ENCODE data around the gene ADM5.

The ADM5 gene

GRCh38 chr19:49689133-49690078 is at the start of gene ADM5:
TSS of gene ADM5 (plus strand) at chr19:49689594. CDS start at chr19:49689838, 244 bp downstream.
- peak; percentile 79 for DNase-seq (ENCODE audit: low spot score)

GRCh38 chr19:49640113-49640898 is 49.1 kb upstream of the ADM5 start, which contains the start of gene RRAS:
TSS of gene RRAS (minus strand) at chr19:49640143. CDS start at chr19:49640098, 45 bp downstream.
- DNase-seq (ENCODE audit: low spot score) = peak; percentile 99

- DNase-seq (ENCODE audit: low spot score) = peak; percentile 99
Observed at GRCh38 chr19:49641688-49642491, 47.5 kb upstream of the ADM5 start, which contains the start of gene SCAF1. TSS of gene SCAF1 (plus strand) at chr19:49642209. CDS start at chr19:49645027, 2,818 bp downstream.

- no peak for DNase-seq (ENCODE audit: low spot score)
Observed at GRCh38 chr19:49642492-49643035, 46.8 kb upstream of the ADM5 start.

GRCh38 chr19:49643466-49643865 is 45.9 kb upstream of the ADM5 start:
- DNase-seq (ENCODE audit: low spot score) = no peak

GRCh38 chr19:49645592-49645991 is 43.8 kb upstream of the ADM5 start:
- no peak for DNase-seq (ENCODE audit: low spot score)

GRCh38 chr19:49645995-49646394 is 43.4 kb upstream of the ADM5 start:
- no peak for DNase-seq (ENCODE audit: low spot score)

- no peak for DNase-seq (ENCODE audit: low spot score)
Observed at GRCh38 chr19:49646586-49646985, 42.8 kb upstream of the ADM5 start.

- no peak for DNase-seq (ENCODE audit: low spot score)
Observed at GRCh38 chr19:49651029-49651819, 38.2 kb upstream of the ADM5 start.

- DNase-seq (ENCODE audit: low spot score) = no peak
Observed at GRCh38 chr19:49651820-49652550, 37.4 kb upstream of the ADM5 start.

GRCh38 chr19:49652551-49653465 is 36.6 kb upstream of the ADM5 start:
- DNase-seq (ENCODE audit: low spot score) = no peak

GRCh38 chr19:49653466-49653806 is 36.0 kb upstream of the ADM5 start:
- no peak for DNase-seq (ENCODE audit: low spot score)

GRCh38 chr19:49654581-49654980 is 34.8 kb upstream of the ADM5 start:
- DNase-seq (ENCODE audit: low spot score) = no peak

- DNase-seq (ENCODE audit: low spot score) = no peak
Observed at GRCh38 chr19:49655570-49656455, 33.6 kb upstream of the ADM5 start.

- DNase-seq (ENCODE audit: low spot score) = no peak
Observed at GRCh38 chr19:49656456-49657109, 32.8 kb upstream of the ADM5 start.

GRCh38 chr19:49657493-49658138 is 31.8 kb upstream of the ADM5 start:
- DNase-seq (ENCODE audit: low spot score) = no peak

GRCh38 chr19:49658139-49658517 is 31.3 kb upstream of the ADM5 start:
- no peak for DNase-seq (ENCODE audit: low spot score)
